K562 (cell line): ENCODE results near the gene NUDT1. TPM values are rescaled to one million over a fixed set of nuclear protein-coding genes. Genes with fewer than 3 reads are reported as not detected.

ENCODE experiments used
- ATAC-seq: fragments of 200-7000 bp; cut with Tn5 transposase; 3 replicates; pipeline ENCODE4 v1.9.1; 2020; ENCODE audit warnings: moderate library complexity
- BruUV-seq: library from RNA; stranded (reverse); fragments of 400-500 nt; replicated peaks from 2 replicates; lab custom pipeline; 2021; lab: Mats Ljungman, UMichigan
- CTCF ChIA-PET: fragments of 300-600 bp; formaldehyde crosslinking; extraction: SDS; loops from one replicate; lab custom pipeline; 2021; ENCODE audit warnings: low intra/inter-chr PET ratio; lab: Yijun Ruan, JAX
- POLR2A ChIA-PET: fragments of 300-600, 350-650 bp; sonication (Branson Sonifier 250); formaldehyde crosslinking; extraction: SDS; loops from one replicate; lab custom pipeline; 2021; ENCODE audit warnings: antibody characterized with exemption, inconsistent platforms; lab: Yijun Ruan, JAX
- DNase-seq, 4 experiments: peaks; one replicate each; pipeline versions ENCODE4 v3.0.0 to v3.0.0-alpha.2; 2011 to 2018; ENCODE audit warnings: low spot score in 3 of 4, mixed read lengths in 3 of 4; ENCODE audit errors: extremely low read depth in 1 of 4
- FAIRE-seq: peaks from 2 replicates; lab custom pipeline; 2011; peaks lifted over from hg19 to GRCh38; lab: Jason Lieb, UNC
- H2AFZ ChIP-seq: 2 replicates; pipeline ENCODE4 v1.6.0; 2011; ENCODE audit warnings: low read depth, low read length, control low read depth, inconsistent platforms
- H3K27ac ChIP-seq: fragments of 200-600 bp; 3 replicates; pipeline ENCODE4 v1.8.0; 2011; ENCODE audit warnings: low read depth, mild to moderate bottlenecking, control low read depth, inconsistent platforms, low read length, moderate library complexity, mixed read lengths; ENCODE audit errors: extremely low read depth
- H3K27me3 ChIP-seq, 2 experiments: fragments of 300-600 bp in 1 of 2; 2 replicates in 1 of 2; 3 replicates in 1 of 2; pipeline versions ENCODE4 v1.6.0 to v1.8.0; 2011; ENCODE audit warnings: inconsistent platforms in 2 of 2, low read length in 2 of 2, mild to moderate bottlenecking in 1 of 2, mixed read lengths in 1 of 2, moderate library complexity in 1 of 2; ENCODE audit not compliant: control insufficient read depth in 2 of 2, insufficient read depth in 2 of 2
- H3K36me3 ChIP-seq: fragments of 300-600 bp; 3 replicates; pipeline ENCODE4 v1.8.0; 2011; ENCODE audit warnings: mild to moderate bottlenecking, low read length, inconsistent platforms; ENCODE audit not compliant: control insufficient read depth, insufficient read depth
- H3K4me1 ChIP-seq, 2 experiments: fragments of 200-600 bp in 1 of 2; replicated peaks in 1 of 2; 2 replicates in 1 of 2; 3 replicates in 1 of 2; pipeline versions ENCODE4 v1.5.1 to v1.8.0; 2011; ENCODE audit warnings: inconsistent platforms in 2 of 2, low read length in 2 of 2, mild to moderate bottlenecking in 1 of 2, mixed read lengths in 1 of 2, moderate library complexity in 1 of 2; ENCODE audit not compliant: control insufficient read depth in 2 of 2, insufficient read depth in 2 of 2
- H3K4me2 ChIP-seq: 2 replicates; pipeline ENCODE4 v1.6.1; 2011; ENCODE audit warnings: low read length, control low read depth, inconsistent platforms, mixed read lengths; ENCODE audit not compliant: insufficient read depth
- H3K4me3 ChIP-seq: fragments of 200-600 bp; sonication (generic), shearing (Covaris generic); 2 replicates; pipeline ENCODE4 v1.5.1; 2016; ENCODE audit warnings: control low read depth, inconsistent platforms
- H3K79me2 ChIP-seq: fragments of 200-600 bp; 3 replicates; pipeline ENCODE4 v1.8.0; 2011; ENCODE audit warnings: low read length, inconsistent platforms; ENCODE audit not compliant: control insufficient read depth, insufficient read depth
- H3K9ac ChIP-seq, 2 experiments: 2 replicates each; pipeline versions ENCODE4 v1.6.0 to v1.6.1; 2011; ENCODE audit warnings: low read depth in 2 of 2, low read length in 2 of 2, control low read depth in 1 of 2, inconsistent platforms in 1 of 2, mild to moderate bottlenecking in 1 of 2, mixed read lengths in 1 of 2; ENCODE audit not compliant: insufficient read depth in 1 of 2
- H3K9me1 ChIP-seq: one replicate; pipeline ENCODE4 v1.6.0; 2011; ENCODE audit warnings: inconsistent platforms, mild to moderate bottlenecking, low read length, moderate library complexity; ENCODE audit not compliant: control insufficient read depth, insufficient read depth
- H3K9me3 ChIP-seq: replicated peaks from 2 replicates; pipeline ENCODE4 v1.5.1; 2011; ENCODE audit warnings: low read depth, low read length, inconsistent platforms; ENCODE audit not compliant: control insufficient read depth, insufficient read depth
- H4K20me1 ChIP-seq: replicated peaks from 2 replicates; pipeline ENCODE4 v1.6.1; 2011; ENCODE audit warnings: low read length, inconsistent platforms, mixed read lengths; ENCODE audit not compliant: control insufficient read depth, insufficient read depth
- CC2D1A ChIP-seq: fragments of 450-650 bp; IDR thresholded peaks from 2 replicates; pipeline ENCODE4 v1.6.1; 2017; ENCODE audit warnings: mild to moderate bottlenecking
- PHB ChIP-seq: fragments of 250-450 bp; sonication (Bioruptor Pico); IDR thresholded peaks from 2 replicates; pipeline ENCODE4 v1.5.0; 2021
- RBFOX2 ChIP-seq: fragments of 200-400 bp; formaldehyde crosslinking; IDR thresholded peaks from 2 replicates; pipeline ENCODE4 v1.6.1; 2017; ENCODE audit warnings: low read depth, mild to moderate bottlenecking, low read length, moderate library complexity
- RBM34 ChIP-seq: fragments of 200-400 bp; formaldehyde crosslinking; IDR thresholded peaks from 2 replicates; pipeline ENCODE4 v1.6.1; 2018; ENCODE audit warnings: low read length, borderline replicate concordance; ENCODE audit not compliant: insufficient read depth
- ZFP30 ChIP-seq: fragments of 250-450 bp; sonication (Bioruptor Pico); IDR thresholded peaks from 2 replicates; pipeline ENCODE4 v1.8.0; 2022; ENCODE audit warnings: moderate library complexity, mild to moderate bottlenecking, inconsistent platforms, borderline replicate concordance
- ZNF165 ChIP-seq: fragments of 250-450 bp; sonication (Bioruptor Pico); IDR thresholded peaks from 2 replicates; pipeline ENCODE4 v1.4.0; 2020; ENCODE audit warnings: borderline replicate concordance
- ZNF436 ChIP-seq: fragments of 250-450, 450-650 bp; sonication (Bioruptor Pico); formaldehyde crosslinking; IDR thresholded peaks from 2 replicates; pipeline ENCODE4 v1.7.0; 2020; ENCODE audit warnings: mild to moderate bottlenecking
- WGBS: fragments of 100-300 bp; shearing (Covaris generic); methylation state at CpG from one replicate; pipeline ENCODE4 v1.1.6; 2016; ENCODE audit warnings: low coverage, mixed read lengths; ENCODE audit not compliant: insufficient coverage; ENCODE audit errors: missing lambda C conversion rate; 5-methylcytosine and 5-hydroxymethylcytosine counted together
- in situ Hi-C: fragments of 300-500 bp; cut with MboI; formaldehyde crosslinking; loops from 4 replicates; pipeline ENCODE4 v1.15.0; 2018; ENCODE audit warnings: inconsistent platforms, mixed read lengths
- intact Hi-C: fragments of 100-400 bp; cut with micrococcal nuclease; formaldehyde crosslinking; loops from 2 replicates; pipeline ENCODE4 v1.14.2; 2022
- polyA plus RNA-seq, 8 experiments: library from polyadenylated mRNA; depleted of rRNA in 4 of 8; stranded (reverse) in 5 of 8; unstranded in 3 of 8; fragments of >200 nt; fragmentation: Nextera tagmentation in 2 of 8; fragmentation: Illumina TruSeq in 1 of 8; extraction: Ambion mirVana in 2 of 8; extraction: Trizol in 1 of 8; gene quantifications; 2 replicates each; pipeline versions ENCODE4 v1.2.1 to v1.2.3, GENCODE V29; 2011 to 2014; ENCODE audit warnings: inconsistent platforms in 1 of 8, missing spikeins in 1 of 8
- total RNA-seq, 7 experiments: library from RNA; depleted of rRNA in 6 of 7; stranded (reverse); fragments of >200 nt in 6 of 7; fragmentation: Illumina TruSeq in 2 of 7; extraction: Trizol in 2 of 7; gene quantifications; 2 replicates each; pipeline versions ENCODE4 v1.2.1 to v1.2.3, GENCODE V29; 2011 to 2021; ENCODE audit warnings: low replicate concordance in 1 of 7

Gene NUDT1
- total and polyA plus RNA-seq, 9 of the 15 experiments (the other 6 are each of a cell fraction or from before 2014, with no cell fraction given), result 5.3 to 73.3 (median 29.6) TPM

DNA sequence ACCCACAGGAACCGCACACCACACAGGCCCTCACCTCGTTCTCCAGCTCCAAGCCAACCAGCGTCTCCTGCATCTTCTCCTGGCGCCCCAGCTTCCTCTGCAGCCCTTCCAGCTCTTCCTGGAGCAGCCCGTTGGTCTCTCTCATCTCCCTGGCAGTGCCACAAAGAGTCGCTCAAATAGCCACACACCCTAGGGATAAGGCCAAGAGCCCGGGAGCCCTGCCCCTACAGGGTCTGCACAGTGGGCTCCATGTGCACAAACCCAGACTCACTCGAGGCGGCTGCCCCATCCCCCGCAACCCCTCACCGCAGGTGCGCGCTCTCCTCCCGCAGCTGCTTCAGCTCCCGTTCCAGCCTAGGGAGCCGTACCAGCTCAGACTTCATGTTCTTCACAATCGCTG is 26.2 kb upstream of the NUDT1 start:
- POLR2A ChIA-PET, result interaction anchor here (0.6 kb wide), 1 partner anchor 58 kb away, joined by 3 read pairs; no protein-coding TSS in a partner anchor
- H3K27me3 ChIP-seq, result no peaks in the 10 kb centered on the region
- 91% methylated on average over 14 of the region's 17 CpGs for WGBS
- H3K9ac ChIP-seq, result no peak overlapping the region; a peak in 1 of 4 replicates
- no peaks in the 10 kb centered on the region for H3K9me1 ChIP-seq
- no peak overlapping the region for H3K4me2 ChIP-seq
- H3K36me3 ChIP-seq, result peaks cover 83% of the 10 kb centered on the region; the same call in 2 of the 3 replicates
- ATAC-seq (no peak), DNase-seq (no peak)
- no peaks in the 10 kb centered on the region for H3K79me2 ChIP-seq
- no peak overlapping the region for H3K27ac ChIP-seq
- no peak overlapping the region for H2AFZ ChIP-seq
- CTCF ChIA-PET, result no interaction called here
- intact Hi-C loops, result no loop called here
- no peak overlapping the region for H3K4me3 ChIP-seq
- no peaks in the 10 kb centered on the region for H3K4me1 ChIP-seq
- in situ Hi-C loops, result no loop called here
- BruUV-seq, result no TSS peak
- TF ChIP-seq ZNF436 (CRISPR knock-in tag) (no peak), RBFOX2 (0 out of 2 replicates have a peak, but pooled peaks have one; percentile 11)
- TF ChIP-seq, all 486 proteins: peak for 1
- H3K9me3 ChIP-seq, result 0 out of 2 replicates have a peak, but pooled peaks cover 2% of the 10 kb centered on the region
- FAIRE-seq, result no peak
- H4K20me1 ChIP-seq, result no peaks in the 10 kb centered on the region

DNA sequence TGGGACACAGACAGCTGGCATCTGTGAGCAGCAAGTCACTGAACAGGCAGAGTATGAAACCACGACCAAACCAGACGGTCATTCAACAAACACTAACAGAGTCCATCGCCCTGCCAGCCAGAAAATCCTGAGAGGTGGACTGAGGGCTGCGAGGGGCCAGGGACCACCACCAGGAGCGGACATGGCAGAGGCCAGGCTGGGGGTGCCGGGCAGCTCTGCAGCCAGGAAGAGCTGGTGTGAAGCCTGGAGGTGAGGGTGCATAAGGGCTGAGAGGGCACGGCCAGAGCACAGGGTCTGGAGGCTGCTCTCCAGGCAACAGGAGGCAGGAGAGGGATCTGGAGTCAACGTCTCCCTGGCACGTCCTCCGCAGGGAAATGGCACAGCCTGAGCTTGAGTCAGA is 24.8 kb upstream of the NUDT1 start:
- peak overlapping the region in 1 of 2 experiments; percentile 26; a peak in 1 of 4 replicates for H3K9ac ChIP-seq
- TF ChIP-seq ZNF165 (CRISPR knock-in tag) (no peak), RBM34 (no peak), PHB (CRISPR knock-in tag) (no peak), ZFP30 (CRISPR knock-in tag) (no peak), CC2D1A (no peak)
- ATAC-seq (no peak), FAIRE-seq (no peak), DNase-seq (no peak)
- H3K79me2 ChIP-seq, result no peaks in the 10 kb centered on the region
- intact Hi-C loops (no loop called here), in situ Hi-C loops (no loop called here)
- WGBS, result 92% methylated on average over 9 of the region's 10 CpGs
- H3K9me1 ChIP-seq, result no peaks in the 10 kb centered on the region
- 0 out of 2 replicates have a peak, but pooled peaks cover 2% of the 10 kb centered on the region for H3K9me3 ChIP-seq
- no peak overlapping the region for H3K27ac ChIP-seq
- ChIA-PET POLR2A (interaction anchor here (0.6 to 0.9 kb wide), 2 partner anchors 10 to 15 kb away, joined by 3 read pairs; no protein-coding TSS in a partner anchor), CTCF (no interaction called here)
- peaks cover 83% of the 10 kb centered on the region; the same call in 2 of the 3 replicates for H3K36me3 ChIP-seq
- H2AFZ ChIP-seq, result no peak overlapping the region
- no peaks in the 10 kb centered on the region for H3K4me1 ChIP-seq
- H4K20me1 ChIP-seq, result no peaks in the 10 kb centered on the region
- H3K4me3 ChIP-seq, result no peak overlapping the region
- H3K27me3 ChIP-seq, result no peaks in the 10 kb centered on the region
- no TSS peak for BruUV-seq
- H3K4me2 ChIP-seq, result no peak overlapping the region
